Urothelium cell line (cell line): ENCODE measurements around the gene HAS3.
A peak's percentile ranks its signal among the peaks of the same experiment; 100 is the strongest.
"Not testable (repeated sequence)": the region's sequence is repeated elsewhere in the genome, so short reads cannot be mapped to it uniquely, and the experiment has no call there.

Experiments used
- DNase-seq: peaks from one replicate; pipeline ENCODE4 v3.0.0; 2011; ENCODE audit warnings: low spot score, mixed read lengths
- FAIRE-seq: peaks from 2 replicates; lab custom pipeline; 2011; peaks lifted over from hg19 to GRCh38; lab: Jason Lieb, UNC

Gene HAS3

GRCh38 chr16:69141014-69141413 is 35.6 kb downstream of the HAS3 start:
- no peak for DNase-seq
- FAIRE-seq = no peak

GRCh38 chr16:69141936-69142335 is 36.5 kb downstream of the HAS3 start:
- FAIRE-seq (no peak), DNase-seq (no peak)

GRCh38 chr16:69143116-69143515 is 37.7 kb downstream of the HAS3 start:
- FAIRE-seq (no peak), DNase-seq (no peak)

- no peak for FAIRE-seq
- no peak for DNase-seq
Observed at GRCh38 chr16:69145658-69146057, 40.2 kb downstream of the HAS3 start.

- not testable (repeated sequence) for FAIRE-seq, DNase-seq
Observed at GRCh38 chr16:69149621-69150020, 44.2 kb downstream of the HAS3 start.

GRCh38 chr16:69150146-69150865 is 44.9 kb downstream of the HAS3 start:
- no peak for FAIRE-seq
- DNase-seq = peak; percentile 43

GRCh38 chr16:69157196-69157595 is 51.7 kb downstream of the HAS3 start:
- DNase-seq (no peak), FAIRE-seq (no peak)

GRCh38 chr16:69160192-69160591 is 54.7 kb downstream of the HAS3 start:
- DNase-seq = no peak
- no peak for FAIRE-seq

GRCh38 chr16:69165584-69165983 is 60.1 kb downstream of the HAS3 start:
- DNase-seq (no peak), FAIRE-seq (no peak)

- DNase-seq = peak; percentile 18
Observed at GRCh38 chr16:69166221-69166833, 60.9 kb downstream of the HAS3 start.

GRCh38 chr16:69166946-69167930 is 61.8 kb downstream of the HAS3 start:
- FAIRE-seq (no peak), DNase-seq (no peak)

More at GRCh38 chr16:69166221-69166833, 60.9 kb downstream of the HAS3 start:
- no peak for FAIRE-seq
